Suppressor macrophage treated with lipopolysaccharide for 4 hours (primary cell): ENCODE results near the gene METTL3.
A peak's percentile ranks its signal among the peaks of the same experiment; 100 is the strongest.

Experiments used
- DNase-seq: peaks from one replicate; pipeline ENCODE4 v3.0.0-alpha.2; 2020

Gene METTL3

GRCh38 chr14:21476523-21476924 lies 34.6 kb downstream of the METTL3 start:
- no peak for DNase-seq

GRCh38 chr14:21475767-21476522 lies 35.2 kb downstream of the METTL3 start:
- DNase-seq: no peak

- no peak for DNase-seq
Measured at GRCh38 chr14:21467616-21468015, 43.5 kb downstream of the METTL3 start.

DNA sequence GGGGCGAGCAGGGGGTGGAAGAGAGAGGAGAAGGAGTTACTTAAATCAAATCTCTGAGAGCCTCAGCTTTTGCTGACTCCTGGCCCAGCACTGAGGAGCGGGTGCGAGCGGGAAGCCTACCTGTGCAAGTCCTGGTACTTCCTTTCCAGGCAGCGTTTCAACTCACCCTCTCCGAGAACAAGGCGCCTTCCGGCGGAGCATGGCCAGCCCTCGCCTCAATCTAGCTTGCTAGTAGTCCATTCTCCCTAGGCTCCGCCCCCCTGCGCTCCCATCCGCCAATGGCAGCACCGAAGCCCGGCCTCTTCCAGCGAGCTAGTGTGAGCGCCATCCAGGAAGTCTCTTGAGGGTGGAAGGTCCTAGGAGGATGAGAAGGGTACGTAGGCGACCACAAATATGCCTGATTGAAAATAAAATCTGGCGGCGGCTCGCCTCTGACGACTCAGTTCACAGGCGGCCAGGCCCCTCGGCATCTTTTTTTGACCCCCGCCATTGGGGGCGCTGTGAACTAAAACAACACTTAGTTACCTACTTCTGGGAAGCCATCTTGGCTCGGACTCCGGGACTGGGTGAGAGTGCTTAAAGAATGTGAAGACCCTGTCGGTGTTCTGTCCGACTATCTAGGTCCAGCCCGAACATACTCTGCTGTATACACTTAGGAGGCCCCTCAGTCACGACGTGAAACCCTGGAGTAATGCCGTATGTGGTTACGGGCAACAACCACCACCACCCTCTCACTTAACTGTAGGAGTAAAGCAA lies 55.0 kb downstream of the METTL3 start, which contains the start of gene CHD8:
CHD8 (minus strand) TSS at position 212 of the 756 bp plus-strand sequence. CDS start 24,480 bp downstream, outside the sequence.
- DNase-seq: peak; percentile 100

DNA sequence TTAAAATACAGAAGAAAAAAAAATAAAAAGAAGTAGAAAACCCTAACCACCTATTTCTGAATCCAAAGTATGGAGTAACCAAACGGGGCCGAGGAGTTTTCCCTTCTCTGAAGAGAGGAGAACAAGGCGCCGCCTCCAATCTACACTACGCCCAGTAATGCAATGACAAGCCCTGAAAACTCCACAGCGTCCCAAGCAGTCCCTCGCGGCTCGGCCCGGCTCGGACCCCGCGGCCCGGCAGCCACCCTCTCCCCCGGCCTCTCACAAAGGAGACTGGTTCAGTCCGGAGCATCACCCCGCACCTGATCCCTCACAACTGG lies 55.6 kb downstream of the METTL3 start:
- DNase-seq: peak; percentile 40

GRCh38 chr14:21454843-21455544 lies 56.1 kb downstream of the METTL3 start:
- no peak for DNase-seq

GRCh38 chr14:21449899-21450216 lies 61.3 kb downstream of the METTL3 start:
- no peak for DNase-seq
